Uterus (tissue), 4 donors: ENCODE measurements around the gene MLEC. TPM values are rescaled to one million over a fixed set of nuclear protein-coding genes. Genes with fewer than 3 reads are reported as not detected.

Experiments
- DNase-seq, 2 donors: peaks; one replicate each; pipeline ENCODE4 v3.0.0-alpha.2; 2019 to 2020
- H3K27ac ChIP-seq, 2 donors: fragments of 200-600 bp; sonication (generic); 1 replicate in 1 of 2; 2 replicates in 1 of 2; pipeline ENCODE4 v1.5.1; 2016 to 2018
- H3K27me3 ChIP-seq, 2 donors: fragments of 200-600 bp; sonication (generic); one replicate each; pipeline ENCODE4 v1.5.1; 2018 to 2019; ENCODE audit warnings: control low read depth in 1 of 2
- H3K36me3 ChIP-seq, 2 donors: fragments of 200-600 bp; sonication (generic); one replicate each; pipeline ENCODE4 v1.5.1; 2019; ENCODE audit warnings: control low read depth in 1 of 2
- H3K4me1 ChIP-seq, 2 donors: fragments of 200-600 bp; sonication (generic); one replicate each; pipeline ENCODE4 v1.5.1; 2018 to 2019; ENCODE audit warnings: control low read depth in 1 of 2
- H3K4me3 ChIP-seq, 2 donors: fragments of 200-600 bp; sonication (generic); 1 replicate in 1 of 2; 2 replicates in 1 of 2; pipeline ENCODE4 v1.5.1; 2018 to 2019; ENCODE audit warnings: mild to moderate bottlenecking in 1 of 2
- H3K9me3 ChIP-seq, 2 donors: fragments of 200-600 bp; sonication (generic); one replicate each; pipeline ENCODE4 v1.5.1; 2019; ENCODE audit warnings: control low read depth in 1 of 2
- CTCF ChIP-seq, 4 experiments: fragments of 200-600 bp in 2 of 4; fragments of 450-650 bp in 2 of 4; sonication (generic) in 2 of 4; IDR thresholded peaks; one replicate each; pipeline ENCODE4 v1.5.1; 2016 to 2019; ENCODE audit warnings: antibody characterized with exemption in 4 of 4, mild to moderate bottlenecking in 2 of 4, moderate library complexity in 1 of 4
- POLR2A ChIP-seq, 2 donors: fragments of 450-650 bp; IDR thresholded peaks; one replicate each; pipeline ENCODE4 v1.6.1; 2016; ENCODE audit warnings: antibody characterized with exemption in 2 of 2, mild to moderate bottlenecking in 1 of 2, moderate library complexity in 1 of 2
- intact Hi-C: fragments of 100-400 bp; cut with DNase I; formaldehyde crosslinking; loops from one replicate; pipeline ENCODE4 v1.15.1; 2023; ENCODE audit warnings: low total_unique reads
- total RNA-seq, 4 donors: library from RNA; depleted of rRNA in 3 of 4; stranded (reverse); fragments of >200 nt in 3 of 4; gene quantifications; one replicate each; pipeline versions ENCODE4 v1.1.0 to v1.2.4, GENCODE V29; 2014 to 2023
- donor health status: DM: yes; HTN: yes; CAD: no.

Gene MLEC
- total RNA-seq, 4 donors from 2014 or later = 15.6 to 108 (median 53.5) TPM

DNA sequence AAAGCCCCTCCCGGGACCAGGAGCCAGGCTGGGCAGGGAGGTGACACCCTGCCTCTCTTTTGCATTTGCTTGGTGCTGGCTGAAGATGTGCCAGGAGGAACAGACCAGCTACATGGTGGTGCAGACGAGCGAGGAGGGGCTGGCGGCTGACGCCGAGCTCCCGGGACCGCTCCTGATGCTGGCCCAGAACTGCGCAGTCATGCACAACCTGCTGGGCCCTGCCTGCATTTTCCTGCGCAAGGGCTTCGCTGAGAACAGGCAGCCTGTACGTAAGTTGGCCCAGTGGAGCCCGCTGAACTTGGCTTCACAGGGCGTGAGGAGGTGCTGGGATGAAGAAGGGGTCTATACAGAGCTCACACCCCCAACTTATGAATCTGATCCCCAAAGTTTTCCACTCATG, 30.9 kb upstream of the MLEC start:
- no peak for TF ChIP-seq POLR2A (IDR thresholded peaks at IDR 0.05)
- TF ChIP-seq CTCF (IDR thresholded peaks at IDR 0.05) = no peak
- no peaks in the 10 kb centered on the region for H3K27me3 ChIP-seq
- intact Hi-C loops = no loop called here

DNA sequence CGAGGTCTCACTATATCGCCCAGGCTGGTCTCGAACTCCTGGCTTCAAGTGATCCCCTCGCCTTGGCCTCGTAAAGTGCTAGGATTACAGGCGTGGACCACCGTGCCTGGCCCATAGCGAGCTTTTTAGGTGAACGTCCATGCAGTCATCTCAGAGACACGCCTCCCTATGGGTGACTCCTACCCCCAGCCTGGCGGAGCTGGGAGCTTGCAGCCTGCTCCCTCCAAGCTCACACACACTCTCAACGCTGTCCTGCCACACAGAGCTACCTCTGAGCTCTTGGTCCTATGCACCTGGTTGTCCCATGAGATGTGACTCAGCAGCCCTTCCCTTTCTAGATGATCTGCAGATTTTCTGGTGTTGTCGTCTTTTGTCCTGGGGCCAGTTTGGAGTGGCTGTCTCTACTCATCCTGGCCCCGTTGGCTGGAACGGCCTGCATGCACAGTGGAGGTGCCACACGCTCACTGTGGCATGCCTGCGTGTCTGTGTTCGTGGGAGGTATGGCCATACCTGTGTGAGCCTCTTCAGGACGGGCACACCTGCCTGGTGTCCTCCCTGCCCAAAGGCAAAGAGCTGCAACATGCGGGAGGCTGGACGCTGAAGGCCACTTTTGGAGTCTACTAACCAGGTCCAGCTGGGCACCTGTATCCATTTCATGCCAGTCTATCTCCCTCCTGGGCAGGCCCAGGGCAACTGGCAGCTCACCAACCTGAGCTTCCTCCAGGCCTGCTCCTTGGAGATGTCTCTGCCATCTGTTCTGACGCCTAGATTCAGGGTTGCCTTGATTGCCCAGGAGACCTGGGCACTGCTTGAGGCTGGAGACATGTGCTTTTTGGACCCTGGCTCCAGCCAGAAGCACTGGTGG, 28.4 kb upstream of the MLEC start:
- no peaks in the 10 kb centered on the region for H3K4me1 ChIP-seq
- H3K36me3 ChIP-seq = no peaks in the 10 kb centered on the region
- DNase-seq = no peak
- H3K27me3 ChIP-seq = no peaks in the 10 kb centered on the region
- no peaks in the 10 kb centered on the region for H3K9me3 ChIP-seq
- TF ChIP-seq CTCF (IDR thresholded peaks at IDR 0.05) (no peak), POLR2A (IDR thresholded peaks at IDR 0.05) (no peak)
- no peak overlapping the region for H3K4me3 ChIP-seq
- intact Hi-C loops = no loop called here
- no peak overlapping the region for H3K27ac ChIP-seq

More for the DNA sequence above, 30.9 kb upstream of the MLEC start:
- no peak for DNase-seq
- no peaks in the 10 kb centered on the region for H3K9me3 ChIP-seq
- H3K4me3 ChIP-seq = no peak overlapping the region
- no peaks in the 10 kb centered on the region for H3K36me3 ChIP-seq
- no peak overlapping the region for H3K27ac ChIP-seq
- no peaks in the 10 kb centered on the region for H3K4me1 ChIP-seq

DNA sequence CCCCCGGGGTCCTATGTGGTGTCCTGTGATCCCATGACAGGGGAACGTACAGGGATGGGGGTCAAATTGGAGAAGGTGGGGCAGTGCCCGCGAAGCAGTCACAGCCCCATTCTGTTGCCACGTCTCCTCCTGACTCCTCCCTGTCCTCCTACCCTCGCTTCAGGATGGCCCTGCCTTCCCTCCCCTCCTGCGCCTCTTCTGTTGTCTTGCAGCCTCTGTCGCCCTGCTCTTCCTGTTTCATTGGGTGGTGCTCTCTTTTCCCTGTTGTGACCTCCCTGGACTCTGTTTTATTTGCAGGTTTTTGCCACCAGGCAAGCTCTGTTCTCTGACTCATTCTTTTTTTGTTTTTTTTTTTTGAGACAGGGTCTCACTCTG, 27.8 kb upstream of the MLEC start:
- Histone ChIP-seq H3K4me1 (no peaks in the 10 kb centered on the region), H3K9me3 (no peaks in the 10 kb centered on the region), H3K4me3 (no peak overlapping the region), H3K27me3 (no peaks in the 10 kb centered on the region), H3K36me3 (no peaks in the 10 kb centered on the region), H3K27ac (no peak overlapping the region)
- TF ChIP-seq POLR2A (IDR thresholded peaks at IDR 0.05) (no peak), CTCF (IDR thresholded peaks at IDR 0.05) (no peak)
- intact Hi-C loops = no loop called here
- no peak for DNase-seq

GRCh38 chr12:120661432-120661831, 25.5 kb upstream of the MLEC start:
- Histone ChIP-seq H3K27ac (no peak overlapping the region), H3K9me3 (no peaks in the 10 kb centered on the region), H3K4me3 (no peak overlapping the region), H3K36me3 (no peaks in the 10 kb centered on the region), H3K4me1 (no peaks in the 10 kb centered on the region), H3K27me3 (no peaks in the 10 kb centered on the region)
- intact Hi-C loops = no loop called here
- no peak for TF ChIP-seq POLR2A (IDR thresholded peaks at IDR 0.05)
- no peak for TF ChIP-seq CTCF (IDR thresholded peaks at IDR 0.05)
- DNase-seq = no peak

DNA sequence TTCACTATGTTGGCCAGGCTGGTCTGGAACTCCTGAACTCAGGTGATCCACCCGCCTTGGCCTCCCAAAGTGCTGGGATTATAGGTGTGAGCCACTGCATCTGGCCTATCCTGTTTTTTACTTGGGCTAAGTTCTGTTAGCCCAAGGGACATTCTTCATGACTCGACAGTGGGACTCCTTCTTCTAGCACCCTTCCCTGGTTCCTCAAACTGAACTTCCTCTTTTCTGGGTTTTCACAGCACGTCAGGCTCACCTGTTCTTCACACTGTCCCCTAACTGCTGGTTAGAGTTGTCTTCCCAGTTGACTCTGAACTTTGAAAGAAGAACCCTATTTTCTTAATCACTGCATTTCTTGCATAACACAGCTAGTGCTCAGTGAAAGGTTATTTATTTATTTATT, 24.1 kb upstream of the MLEC start:
- intact Hi-C loops = no loop called here
- no peaks in the 10 kb centered on the region for H3K27me3 ChIP-seq
- H3K4me3 ChIP-seq = no peak overlapping the region
- H3K27ac ChIP-seq = no peak overlapping the region
- DNase-seq = no peak
- no peaks in the 10 kb centered on the region for H3K9me3 ChIP-seq
- H3K36me3 ChIP-seq = no peaks in the 10 kb centered on the region
- H3K4me1 ChIP-seq = no peaks in the 10 kb centered on the region
- TF ChIP-seq CTCF (IDR thresholded peaks at IDR 0.05) (no peak), POLR2A (IDR thresholded peaks at IDR 0.05) (no peak)
